H1 (cell line): ENCODE data around the gene GGN. TPM values are rescaled to one million over a fixed set of nuclear protein-coding genes. Genes with fewer than 3 reads are reported as not detected.

ENCODE experiments used
- CHD7 ChIP-seq: fragments of 300-600 bp; sonication (generic); IDR thresholded peaks from 2 replicates; pipeline ENCODE4 v1.7.1; 2012; ENCODE audit warnings: low read length, moderate library complexity, mild to moderate bottlenecking, inconsistent platforms; ENCODE audit not compliant: insufficient replicate concordance
- RNF2 ChIP-seq: fragments of 200-900, 300-1000 bp; sonication (generic); IDR thresholded peaks from 2 replicates; pipeline ENCODE4 v1.7.1; 2016; ENCODE audit warnings: borderline replicate concordance, low read depth, mild to moderate bottlenecking, antibody characterized with exemption, low read length; ENCODE audit not compliant: poor library complexity, severe bottlenecking; ENCODE audit errors: missing control alignments
- SIN3A ChIP-seq, 2 experiments: IDR thresholded peaks in 1 of 2; conservative IDR thresholded peaks in 1 of 2; 2 replicates each; pipeline ENCODE4 v1.6.1; 2011 to 2012; ENCODE audit warnings: low read length in 2 of 2, improper control_type of control experiment in 1 of 2, low read depth in 1 of 2, mild to moderate bottlenecking in 1 of 2
- TAF1 ChIP-seq: IDR thresholded peaks from 2 replicates; pipeline ENCODE4 v1.6.1; 2011; ENCODE audit warnings: mild to moderate bottlenecking, low read depth, low read length
- USF2 ChIP-seq: IDR thresholded peaks from 2 replicates; pipeline ENCODE4 v1.6.1; 2011; ENCODE audit warnings: low read length, improper control_type of control experiment
- polyA plus RNA-seq, 7 experiments: library from polyadenylated mRNA; depleted of rRNA in 3 of 7; stranded (reverse) in 5 of 7; unstranded in 2 of 7; fragments of >200 nt in 5 of 7; fragments of 200-250 nt in 2 of 7; gene quantifications; 1 replicate in 5 of 7; 2 replicates in 1 of 7; 4 replicates in 1 of 7; pipeline versions ENCODE4 v1.2.1 to v1.2.3, GENCODE V29; 2011 to 2013; ENCODE audit warnings: missing spikeins in 2 of 7, mixed read lengths in 2 of 7
- total RNA-seq: library from RNA; stranded (reverse); fragmentation: NEBNext Ultra II Directional; extraction: Animal tissue kit (Norgen Biotek cat#: 25700); gene quantifications from 2 replicates; pipeline ENCODE4 v1.2.1, GENCODE V29; 2021

The GGN gene
- total and polyA plus RNA-seq, 2 of the 8 experiments (the other 6 are each of a cell fraction or from before 2014, with no cell fraction given): 0.47 to 1.2 TPM

GRCh38 chr19:38361633-38362075 lies 26.2 kb downstream of the GGN start (continued):
- TF ChIP-seq USF2: no peak
- no peak for TF ChIP-seq CHD7
- 0 out of 4 replicates have a peak, but pooled peaks of 1 of the 2 experiments have one; percentile 2 for TF ChIP-seq SIN3A (conservative IDR thresholded peaks at IDR 0.05 in 1 of 2, IDR thresholded peaks at IDR 0.05 in 1 of 2; ENCODE audit: low read depth in 1 of 2, low read length in 2 of 2)
- TF ChIP-seq RNF2: peak; percentile 31
- no peak; the same call in 1 of the 2 replicates for TF ChIP-seq TAF1
